ENCODE data around the gene C3. TPM values are rescaled to one million over a fixed set of nuclear protein-coding genes. Genes with fewer than 3 reads are reported as not detected.
"Not testable (repeated sequence)": the region's sequence is repeated elsewhere in the genome, so short reads cannot be mapped to it uniquely, and the experiment has no call there.

Gene C3
- total and polyA plus RNA-seq, 2 donors from 2014 or later, result 452 to 3,831 TPM

DNA sequence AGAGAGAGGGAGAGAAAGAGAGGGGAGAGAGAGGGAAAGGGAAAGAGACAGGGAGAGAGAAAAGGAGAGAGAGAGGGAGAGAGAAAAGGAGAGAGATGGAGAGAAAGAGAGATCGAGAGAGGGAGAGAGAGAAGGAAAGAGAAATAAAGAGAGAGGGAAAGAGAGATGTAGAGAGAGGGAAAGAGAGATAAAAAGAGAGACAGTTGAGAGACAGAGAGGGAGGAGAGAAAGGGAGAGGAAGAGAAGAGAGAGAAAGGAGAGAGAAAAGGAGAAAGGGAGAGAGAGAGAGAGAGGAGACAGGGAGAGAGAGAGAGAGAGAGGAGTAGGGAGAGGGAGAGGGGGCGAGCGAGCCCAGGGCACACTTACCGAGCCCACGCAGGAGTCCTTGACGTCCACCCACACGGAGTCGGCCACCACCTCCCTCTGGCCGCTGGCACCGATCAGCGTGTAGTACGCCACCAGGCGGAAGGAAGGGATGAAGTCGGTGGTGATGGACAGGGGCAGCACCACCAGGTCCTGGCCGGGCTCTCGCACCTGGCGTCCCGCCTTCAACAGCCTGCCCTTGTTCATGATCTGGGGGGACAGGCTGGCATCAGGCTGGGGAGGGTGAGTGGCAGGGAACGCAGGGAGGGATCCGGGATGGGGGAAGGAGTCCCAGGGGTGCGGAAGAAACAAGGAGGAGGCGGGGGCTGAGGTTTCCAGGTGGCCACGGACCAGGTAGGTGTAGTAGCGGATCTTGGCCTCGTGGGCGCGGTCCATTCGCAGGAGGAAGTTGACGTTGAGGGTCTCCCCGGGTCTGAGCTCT, 10.0 kb downstream of the C3 start:
- Histone ChIP-seq H3K27ac (ENCODE audit: low read depth in 2 of 2, low read length in 2 of 2) (no peak overlapping the region), H3K27me3 (ENCODE audit: control insufficient read depth, insufficient read depth, low read length) (peaks cover 11% of the 10 kb centered on the region), H3K4me3 (ENCODE audit: low read length in 3 of 3) (no peak overlapping the region), H3K4me1 (ENCODE audit: control insufficient read depth in 2 of 3, insufficient read depth in 2 of 3, low read depth in 1 of 3, low read length in 3 of 3) (no peaks in the 10 kb centered on the region), H3K9ac (ENCODE audit: low read length in 3 of 3) (no peak overlapping the region), H3K36me3 (ENCODE audit: control insufficient read depth in 2 of 3, insufficient read depth in 3 of 3, low read length in 3 of 3) (no peaks in the 10 kb centered on the region), H3K9me3 (ENCODE audit: control insufficient read depth in 2 of 3, insufficient read depth in 1 of 3, low read length in 3 of 3) (no peaks in the 10 kb centered on the region)
- DNase-seq (peak in 2 of 5 donors; percentile 27 to 69), FAIRE-seq (no peak)
- intact Hi-C loops (cut with DNase I), result no loop called here
- TF ChIP-seq, protein P1, sequence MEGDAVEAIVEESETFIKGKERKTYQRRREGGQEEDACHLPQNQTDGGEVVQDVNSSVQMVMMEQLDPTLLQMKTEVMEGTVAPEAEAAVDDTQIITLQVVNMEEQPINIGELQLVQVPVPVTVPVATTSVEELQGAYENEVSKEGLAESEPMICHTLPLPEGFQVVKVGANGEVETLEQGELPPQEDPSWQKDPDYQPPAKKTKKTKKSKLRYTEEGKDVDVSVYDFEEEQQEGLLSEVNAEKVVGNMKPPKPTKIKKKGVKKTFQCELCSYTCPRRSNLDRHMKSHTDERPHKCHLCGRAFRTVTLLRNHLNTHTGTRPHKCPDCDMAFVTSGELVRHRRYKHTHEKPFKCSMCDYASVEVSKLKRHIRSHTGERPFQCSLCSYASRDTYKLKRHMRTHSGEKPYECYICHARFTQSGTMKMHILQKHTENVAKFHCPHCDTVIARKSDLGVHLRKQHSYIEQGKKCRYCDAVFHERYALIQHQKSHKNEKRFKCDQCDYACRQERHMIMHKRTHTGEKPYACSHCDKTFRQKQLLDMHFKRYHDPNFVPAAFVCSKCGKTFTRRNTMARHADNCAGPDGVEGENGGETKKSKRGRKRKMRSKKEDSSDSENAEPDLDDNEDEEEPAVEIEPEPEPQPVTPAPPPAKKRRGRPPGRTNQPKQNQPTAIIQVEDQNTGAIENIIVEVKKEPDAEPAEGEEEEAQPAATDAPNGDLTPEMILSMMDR (IDR thresholded peaks at IDR 0.05; ENCODE audit: borderline replicate concordance, extremely low read depth, insufficient read depth), result no peak

DNA sequence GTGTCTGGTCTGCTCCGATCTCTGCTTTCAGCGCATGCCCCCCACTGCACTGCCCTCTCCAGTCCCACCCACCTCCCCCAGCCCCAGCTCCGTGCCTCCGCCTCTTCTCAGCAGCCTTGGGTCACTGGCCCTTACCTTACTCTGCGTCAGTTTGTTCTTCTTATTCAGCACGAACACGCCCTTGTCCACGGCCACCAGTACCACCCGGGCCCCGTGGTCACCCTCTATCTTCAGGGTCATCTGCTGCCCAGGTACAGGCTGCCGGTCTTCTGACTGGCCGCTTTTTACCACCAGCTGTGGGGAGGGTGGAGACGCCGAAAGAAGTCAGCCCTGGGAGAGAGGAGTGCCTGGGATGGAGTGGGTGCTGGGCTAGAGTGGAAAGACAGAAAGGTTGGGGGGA, 10.9 kb downstream of the C3 start:
- Histone ChIP-seq H3K9ac (ENCODE audit: low read length in 3 of 3) (no peak overlapping the region), H3K4me1 (ENCODE audit: control insufficient read depth in 2 of 3, insufficient read depth in 2 of 3, low read depth in 1 of 3, low read length in 3 of 3) (no peaks in the 10 kb centered on the region), H3K27me3 (ENCODE audit: control insufficient read depth, insufficient read depth, low read length) (peaks cover 11% of the 10 kb centered on the region), H3K4me3 (ENCODE audit: low read length in 3 of 3) (no peak overlapping the region), H3K36me3 (ENCODE audit: control insufficient read depth in 2 of 3, insufficient read depth in 3 of 3, low read length in 3 of 3) (no peaks in the 10 kb centered on the region), H3K9me3 (ENCODE audit: control insufficient read depth in 2 of 3, insufficient read depth in 1 of 3, low read length in 3 of 3) (no peaks in the 10 kb centered on the region), H3K27ac (ENCODE audit: low read depth in 2 of 2, low read length in 2 of 2) (no peak overlapping the region)
- TF ChIP-seq, protein P1 (IDR thresholded peaks at IDR 0.05; ENCODE audit: borderline replicate concordance, extremely low read depth, insufficient read depth), result no peak
- FAIRE-seq (no peak), DNase-seq (peak in 1 of 5 donors; percentile 47)
- intact Hi-C loops (cut with DNase I), result no loop called here

DNA sequence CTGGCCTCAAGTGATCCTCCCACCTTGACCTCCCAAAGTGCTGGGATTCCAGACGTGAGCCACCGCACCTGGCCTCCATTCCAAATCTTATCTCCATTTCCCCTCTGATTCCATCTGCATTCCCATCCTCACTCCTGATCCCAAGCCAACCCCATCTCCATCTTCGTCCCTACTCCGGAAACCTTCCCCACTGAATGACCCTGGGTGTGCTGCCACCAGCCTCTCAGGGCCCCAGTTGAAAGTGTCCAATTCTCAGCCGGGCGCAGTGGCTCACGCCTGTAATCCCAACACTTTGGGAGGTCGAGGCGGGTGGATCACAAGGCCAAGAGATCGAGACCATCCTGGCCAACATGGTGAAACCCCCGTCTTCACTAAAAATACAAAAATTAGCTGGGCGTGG, 11.5 kb downstream of the C3 start:
- FAIRE-seq; intact Hi-C loops (cut with DNase I); H3K9me3 ChIP-seq (ENCODE audit: control insufficient read depth in 2 of 3, insufficient read depth in 1 of 3, low read length in 3 of 3); H3K9ac ChIP-seq (ENCODE audit: low read length in 3 of 3); H3K27ac ChIP-seq (ENCODE audit: low read depth in 2 of 2, low read length in 2 of 2); H3K4me1 ChIP-seq (ENCODE audit: control insufficient read depth in 2 of 3, insufficient read depth in 2 of 3, low read depth in 1 of 3, low read length in 3 of 3); H3K36me3 ChIP-seq (ENCODE audit: control insufficient read depth in 2 of 3, insufficient read depth in 3 of 3, low read length in 3 of 3); H3K4me3 ChIP-seq (ENCODE audit: low read length in 3 of 3): not testable (repeated sequence)
- peak in 1 of 5 donors; percentile 22 for DNase-seq
- peaks cover 11% of the 10 kb centered on the region for H3K27me3 ChIP-seq (ENCODE audit: control insufficient read depth, insufficient read depth, low read length)

DNA sequence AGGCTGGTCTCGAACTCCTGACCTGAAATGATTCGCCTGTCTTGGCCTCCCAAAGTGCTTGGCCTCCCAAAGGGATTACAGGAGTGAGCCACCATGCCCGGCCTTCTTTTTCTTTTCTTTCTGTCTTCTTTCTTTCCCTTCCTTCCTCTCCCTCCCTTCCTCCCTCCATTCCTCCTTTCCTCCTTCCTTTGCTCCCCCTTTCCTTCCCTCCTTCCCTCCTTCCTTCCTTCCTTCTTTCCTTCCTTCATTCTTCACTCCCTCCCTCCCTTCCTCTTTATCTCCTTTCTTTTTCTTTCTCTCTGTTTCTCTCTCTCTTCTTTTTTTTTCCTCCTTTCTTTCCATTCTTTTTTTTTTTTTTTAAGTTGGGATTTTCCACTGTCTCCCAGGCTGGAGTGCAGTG, 12.1 kb downstream of the C3 start:
- Histone ChIP-seq H3K9ac (ENCODE audit: low read length in 3 of 3) (no peak overlapping the region), H3K27ac (ENCODE audit: low read depth in 2 of 2, low read length in 2 of 2) (no peak overlapping the region), H3K27me3 (ENCODE audit: control insufficient read depth, insufficient read depth, low read length) (peaks cover 11% of the 10 kb centered on the region), H3K9me3 (ENCODE audit: control insufficient read depth in 2 of 3, insufficient read depth in 1 of 3, low read length in 3 of 3) (no peaks in the 10 kb centered on the region), H3K36me3 (ENCODE audit: control insufficient read depth in 2 of 3, insufficient read depth in 3 of 3, low read length in 3 of 3) (no peaks in the 10 kb centered on the region), H3K4me3 (ENCODE audit: low read length in 3 of 3) (no peak overlapping the region), H3K4me1 (ENCODE audit: control insufficient read depth in 2 of 3, insufficient read depth in 2 of 3, low read depth in 1 of 3, low read length in 3 of 3) (no peaks in the 10 kb centered on the region)
- DNase-seq (no peak), FAIRE-seq (no peak)
- intact Hi-C loops (cut with DNase I), result no loop called here
- TF ChIP-seq, protein P1 (IDR thresholded peaks at IDR 0.05; ENCODE audit: borderline replicate concordance, extremely low read depth, insufficient read depth), result no peak

All from kidney (tissue), 14 donors.